HG03460 (cell line): Measurements from ENCODE around the gene ESD.
A peak's percentile ranks its signal among the peaks of the same experiment; 100 is the strongest.
"Not testable (repeated sequence)": the region's sequence is repeated elsewhere in the genome, so short reads cannot be mapped to it uniquely, and the experiment has no call there.

ENCODE experiments used
- ATAC-seq: cut with Tn5 transposase; IDR thresholded peaks from one replicate; pipeline ENCODE4 v1.9.1; 2021; ENCODE audit not compliant: unreplicated experiment

ESD gene

GRCh38 chr13:46796129-46796514 is 839 bp downstream of the ESD start:
- ATAC-seq = no peak

GRCh38 chr13:46795321-46795720 is 1.6 kb downstream of the ESD start:
- no peak for ATAC-seq

GRCh38 chr13:46783504-46783903 is 13.5 kb downstream of the ESD start:
- ATAC-seq = no peak

GRCh38 chr13:46782691-46783090 is 14.3 kb downstream of the ESD start:
- no peak for ATAC-seq

- no peak for ATAC-seq
Observed at GRCh38 chr13:46782066-46782465, 14.9 kb downstream of the ESD start.

GRCh38 chr13:46778890-46779289 is 18.1 kb downstream of the ESD start:
- no peak for ATAC-seq

- ATAC-seq = no peak
Observed at GRCh38 chr13:46778095-46778494, 18.9 kb downstream of the ESD start.

GRCh38 chr13:46775385-46776107 is 21.4 kb downstream of the ESD start:
- no peak for ATAC-seq

GRCh38 chr13:46773541-46773940 is 23.4 kb downstream of the ESD start:
- ATAC-seq = no peak

- no peak for ATAC-seq
Observed at GRCh38 chr13:46771693-46772092, 25.3 kb downstream of the ESD start.

GRCh38 chr13:46769925-46770324 is 27.0 kb downstream of the ESD start:
- ATAC-seq = not testable (repeated sequence)

- ATAC-seq = no peak
Observed at GRCh38 chr13:46761866-46762265, 35.1 kb downstream of the ESD start.

GRCh38 chr13:46761174-46761573 is 35.8 kb downstream of the ESD start:
- no peak for ATAC-seq

- no peak for ATAC-seq
Observed at GRCh38 chr13:46759846-46760245, 37.1 kb downstream of the ESD start.

- no peak for ATAC-seq
Observed at GRCh38 chr13:46757640-46758039, 39.3 kb downstream of the ESD start.

GRCh38 chr13:46756977-46757376 is 40.0 kb downstream of the ESD start:
- no peak for ATAC-seq

GRCh38 chr13:46755508-46755907 is 41.5 kb downstream of the ESD start:
- not testable (repeated sequence) for ATAC-seq

- ATAC-seq = no peak
Observed at GRCh38 chr13:46754812-46755211, 42.1 kb downstream of the ESD start.

- no peak for ATAC-seq
Observed at GRCh38 chr13:46753917-46754316, 43.0 kb downstream of the ESD start.

GRCh38 chr13:46753137-46753536 is 43.8 kb downstream of the ESD start:
- no peak for ATAC-seq

GRCh38 chr13:46751811-46752635 is 44.9 kb downstream of the ESD start:
- peak; percentile 85 for ATAC-seq

GRCh38 chr13:46749951-46750350 is 47.0 kb downstream of the ESD start:
- ATAC-seq = no peak
